Measurements from ENCODE around the gene HINT3. TPM values are rescaled to one million over a fixed set of nuclear protein-coding genes. Genes with fewer than 3 reads are reported as not detected.

Gene HINT3
- total RNA-seq, 1 experiment from 2014 or later: 10.9 TPM

DNA sequence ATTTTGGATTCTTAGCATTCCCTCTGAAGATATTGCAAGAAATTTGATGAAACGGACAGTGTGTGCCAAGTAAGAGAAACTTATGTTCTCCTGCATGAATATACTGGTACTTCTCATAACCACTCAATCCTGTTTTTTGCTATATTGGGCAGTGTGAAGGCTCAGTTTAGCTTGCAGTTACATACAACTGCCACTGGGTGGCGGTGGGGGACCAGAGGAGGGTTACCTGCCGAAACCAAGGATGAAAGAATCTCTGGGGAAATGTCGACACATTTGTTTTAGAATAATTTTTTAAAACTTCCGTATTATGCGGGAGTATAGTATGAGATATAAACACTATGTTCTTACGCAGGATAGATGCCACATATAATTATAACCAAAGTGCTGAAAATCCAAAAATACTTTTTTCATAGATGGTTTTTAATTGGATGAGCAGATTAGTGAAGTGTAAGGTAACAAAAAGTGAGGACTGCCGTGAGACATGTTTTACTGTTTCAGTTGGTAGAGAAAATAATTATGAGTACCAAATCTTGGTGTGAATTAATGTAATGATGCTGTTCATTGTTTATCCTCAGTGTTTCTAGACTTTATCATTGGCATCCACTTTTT lies 39.5 kb downstream of the HINT3 start:
- peak; percentile 61 for DNase-seq (ENCODE audit: low read depth)

DNA sequence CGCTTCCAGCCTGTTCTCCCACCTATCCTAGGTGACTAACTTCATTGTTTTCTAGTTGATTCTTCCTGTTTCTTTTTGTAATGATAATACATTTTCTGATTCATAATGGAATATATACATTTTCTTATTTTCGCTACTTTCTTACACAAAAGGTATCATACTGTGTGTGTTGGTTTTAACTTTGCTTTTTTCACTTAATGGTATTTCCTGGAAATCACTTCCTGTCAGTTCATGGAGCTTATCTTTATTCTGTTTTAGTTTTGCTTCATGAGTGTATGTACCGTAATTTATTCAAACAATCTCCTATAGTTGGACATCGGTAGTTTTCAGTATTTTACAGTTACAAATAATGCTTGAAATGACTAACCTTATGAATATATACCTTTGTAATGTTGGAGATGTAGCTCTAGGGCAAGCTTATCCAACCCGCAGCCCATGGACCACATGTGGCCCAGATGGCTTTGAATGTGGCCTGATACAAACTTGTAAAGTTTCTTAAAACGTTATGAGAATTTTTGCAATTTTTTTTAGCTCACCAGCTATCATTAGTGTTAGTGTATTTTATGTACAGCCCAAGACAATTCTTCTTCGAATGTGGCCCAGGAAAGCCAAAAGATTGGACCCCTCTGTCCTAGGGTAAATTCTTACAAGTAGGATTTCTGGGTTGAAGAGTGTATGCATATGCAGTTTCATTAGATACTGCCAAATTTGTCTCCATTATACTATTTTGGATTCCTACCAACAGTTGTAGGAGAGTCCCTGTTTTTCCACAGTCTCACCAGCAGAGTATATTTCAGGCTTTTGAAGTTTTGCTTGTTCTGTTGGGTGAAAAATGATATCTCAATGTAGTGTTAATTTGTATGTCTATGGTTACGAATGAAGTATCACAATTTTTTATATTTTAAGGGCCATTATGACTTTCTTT lies 46.4 kb downstream of the HINT3 start:
- no peak for DNase-seq (ENCODE audit: low read depth)

DNA sequence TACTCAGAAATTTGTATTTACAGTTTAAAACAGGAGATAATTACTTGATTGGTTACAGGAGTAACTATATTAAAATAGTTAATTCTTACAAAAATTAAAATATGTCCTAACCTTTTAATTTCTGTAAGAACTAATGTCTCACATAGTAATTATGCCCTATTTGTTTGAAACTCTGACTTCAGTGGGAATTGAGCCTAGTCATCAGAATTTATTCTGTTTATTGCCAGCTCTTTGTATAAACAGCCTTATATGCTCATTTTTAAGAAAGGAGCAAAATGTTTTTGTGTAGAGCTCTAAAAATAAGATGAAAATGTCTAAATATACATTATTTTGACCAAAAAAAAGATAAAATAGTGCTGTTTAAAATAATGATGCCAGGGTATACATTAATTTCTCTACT lies 51.2 kb downstream of the HINT3 start:
- DNase-seq (ENCODE audit: low read depth): no peak

DNA sequence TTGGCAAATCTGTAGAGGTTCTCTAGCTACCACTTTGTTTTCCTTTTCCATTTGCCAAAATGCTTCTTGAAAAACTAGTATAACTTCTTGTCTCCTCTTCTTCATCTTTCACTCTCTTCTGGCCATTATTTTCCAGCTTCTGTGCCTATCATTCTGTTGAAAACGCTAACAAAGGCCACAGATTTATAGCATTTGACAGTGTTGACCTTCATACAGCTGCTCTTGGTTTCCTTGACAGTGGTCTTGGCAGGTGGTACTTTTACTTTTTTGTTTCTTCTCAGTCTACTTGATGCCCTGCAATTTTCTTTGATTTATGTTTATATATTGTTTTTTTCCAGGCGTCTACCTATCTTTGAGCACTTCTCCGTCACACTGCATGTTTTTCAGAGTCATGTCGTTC lies 53.5 kb downstream of the HINT3 start:
- no peak for DNase-seq (ENCODE audit: low read depth)

- peak; percentile 13 for DNase-seq (ENCODE audit: low read depth)
These were observed 59.3 kb downstream of the HINT3 start for GRCh38 chr6:126015863-126016262.

DNA sequence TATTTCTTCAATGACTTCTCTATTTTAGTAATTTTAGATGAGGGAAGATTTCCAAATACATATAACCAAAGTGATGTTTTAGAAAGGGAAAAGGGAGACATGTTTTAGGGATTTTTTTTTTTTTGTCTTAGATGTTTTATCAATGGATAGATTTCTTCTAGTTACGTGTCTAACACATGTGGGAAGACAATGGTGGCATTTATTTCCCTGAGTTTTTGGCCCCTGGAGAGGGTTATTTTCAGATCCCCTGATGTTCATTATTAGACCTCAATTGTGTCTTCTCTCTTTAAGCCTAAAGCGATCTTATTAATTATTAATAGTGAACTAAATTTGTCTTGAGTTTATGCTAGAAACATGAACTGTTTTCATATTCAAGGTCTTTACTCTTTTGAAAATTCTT lies 60.0 kb downstream of the HINT3 start:
- no peak for DNase-seq (ENCODE audit: low read depth)

GRCh38 chr6:126017668-126018067 lies 61.1 kb downstream of the HINT3 start:
- DNase-seq (ENCODE audit: low read depth): no peak

DNA sequence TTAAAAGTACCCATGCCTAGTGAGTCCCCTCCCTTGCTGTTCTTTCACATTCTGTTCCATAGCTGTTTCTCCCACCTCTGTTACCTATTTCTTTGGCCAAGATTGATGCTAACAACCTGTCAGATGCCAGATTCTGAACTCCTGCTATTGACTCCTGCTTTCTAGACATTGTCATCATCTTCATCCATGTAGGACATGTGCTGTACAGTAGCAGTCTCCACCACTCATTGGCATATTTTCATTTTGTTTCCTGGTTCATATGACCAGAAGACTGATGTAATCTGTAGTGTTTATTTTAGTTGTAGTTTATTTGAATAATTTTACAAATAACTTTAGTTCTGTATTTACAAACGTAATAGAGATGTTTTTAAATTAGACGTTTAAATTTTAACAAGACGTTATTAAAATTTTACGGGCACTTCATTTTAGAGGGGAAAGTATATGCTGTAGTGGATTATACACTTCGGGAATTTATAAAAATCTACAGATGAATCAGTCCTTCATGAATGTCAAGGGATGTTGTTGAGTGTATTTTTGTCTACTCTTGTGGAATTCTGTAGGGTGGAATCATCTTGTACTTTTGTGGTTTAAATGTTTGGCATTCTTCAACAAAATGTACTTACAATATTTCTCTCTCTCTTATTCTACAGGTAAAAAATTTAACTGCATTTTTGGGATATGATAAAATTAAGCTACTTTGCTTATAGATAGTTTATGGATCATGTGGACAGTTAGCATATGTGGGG lies 63.9 kb downstream of the HINT3 start:
- peak; percentile 24 for DNase-seq (ENCODE audit: low read depth)

GRCh38 chr6:126023474-126023873 lies 66.9 kb downstream of the HINT3 start:
- peak; percentile 29 for DNase-seq (ENCODE audit: low read depth)

GRCh38 chr6:126026001-126026400 lies 69.4 kb downstream of the HINT3 start:
- no peak for DNase-seq (ENCODE audit: low read depth)

- DNase-seq (ENCODE audit: low read depth): peak; percentile 66
These were observed 71.0 kb downstream of the HINT3 start for GRCh38 chr6:126027601-126028000.

Other genes with a start within 250 kb of the HINT3 start
- not detected in 2 replicates for gene HEY2, start 207.1 kb upstream of the HINT3 start, total RNA-seq (2014; rRNA removed)
- 8.0 and 10.1 TPM in 2 replicates for gene NCOA7, start 165.8 kb upstream of the HINT3 start, total RNA-seq (2014; rRNA removed)
- 18.8 and 20.7 TPM in 2 replicates for gene TRMT11, start 29.8 kb downstream of the HINT3 start, total RNA-seq (2014; rRNA removed)